ENCODE measurements around the gene TSPO2. TPM values are rescaled to one million over a fixed set of nuclear protein-coding genes. Genes with fewer than 3 reads are reported as not detected.

TSPO2 gene
- total and polyA plus RNA-seq, 9 of the 15 experiments (the other 6 are each of a cell fraction or from before 2014, with no cell fraction given): not detected

DNA sequence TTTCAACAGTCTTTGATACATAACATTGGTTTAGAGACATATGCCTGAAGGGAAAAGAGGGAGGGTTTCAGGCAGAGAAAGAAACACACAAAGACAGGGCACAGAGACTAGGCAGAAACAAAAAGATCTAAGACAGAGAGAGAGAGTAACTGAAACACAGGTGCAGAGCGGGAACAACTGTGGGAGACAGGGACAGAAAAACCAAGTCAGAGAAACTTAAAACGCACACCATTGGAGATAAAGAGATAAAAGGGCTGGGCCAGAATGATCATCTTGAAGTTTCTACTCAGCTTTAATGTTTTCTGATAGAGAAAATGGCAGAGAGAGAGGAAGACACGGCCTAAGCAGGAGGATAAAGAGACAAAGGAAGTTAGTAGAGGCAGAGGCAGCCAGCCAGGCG, 15.0 kb upstream of the TSPO2 start:
- peaks cover 0 to 13% of the 10 kb centered on the region in 2 experiments; a peak in 4 of 5 replicates for H3K4me1 ChIP-seq (replicated peaks in 1 of 2; ENCODE audit: control insufficient read depth in 2 of 2, insufficient read depth in 2 of 2, low read length in 2 of 2)
- WGBS (ENCODE audit: insufficient coverage, low coverage, missing lambda C conversion rate): 27% methylated on average over 4 of the region's 4 CpGs
- in situ Hi-C loops (cut with MboI) (loop anchor here (25.0 kb wide), 1 partner anchor 1665 kb away; no protein-coding TSS in a partner anchor), intact Hi-C loops (cut with micrococcal nuclease) (loop anchor here (1.0 to 10.0 kb wide), 4 partner anchors 40 to 700 kb away; no protein-coding TSS in a partner anchor)
- peak overlapping the region; percentile 97 for H2AFZ ChIP-seq (ENCODE audit: low read depth, low read length)
- H3K36me3 ChIP-seq (ENCODE audit: control insufficient read depth, insufficient read depth, low read length): no peaks in the 10 kb centered on the region
- H4K20me1 ChIP-seq (replicated peaks; ENCODE audit: control insufficient read depth, insufficient read depth, low read length): no peaks in the 10 kb centered on the region
- ChIA-PET POLR2A (interaction anchor here (0.6 to 1.3 kb wide), 5 partner anchors 18 to 165 kb away, joined by 3 to 6 read pairs (median 3); no protein-coding TSS in a partner anchor), CTCF (ENCODE audit: low intra/inter-chr PET ratio) (interaction anchor here (1.8 to 2.1 kb wide), 2 partner anchors 21 to 132 kb away, joined by 9 to 10 read pairs; no protein-coding TSS in a partner anchor)
- no peaks in the 10 kb centered on the region for H3K79me2 ChIP-seq (ENCODE audit: control insufficient read depth, insufficient read depth, low read length)
- peak overlapping the region in 1 of 2 experiments; percentile 88; a peak in 2 of 4 replicates for H3K9ac ChIP-seq (ENCODE audit: insufficient read depth in 1 of 2, low read depth in 2 of 2, low read length in 2 of 2)
- H3K9me1 ChIP-seq (ENCODE audit: control insufficient read depth, insufficient read depth, low read length): no peaks in the 10 kb centered on the region
- DNase-seq (ENCODE audit: extremely low read depth in 1 of 4, low spot score in 3 of 4): no peak
- 0 out of 2 replicates have a peak overlapping the region, but pooled peaks have one; percentile 10 for H3K4me3 ChIP-seq
- BruUV-seq (replicated peaks): TSS peak; percentile 34
- FAIRE-seq: no peak
- peak overlapping the region; percentile 83 for H3K4me2 ChIP-seq (ENCODE audit: insufficient read depth, low read length)
- no peak overlapping the region for H3K27ac ChIP-seq (ENCODE audit: extremely low read depth, low read depth, low read length)
- peaks cover 13 to 15% of the 10 kb centered on the region in 2 experiments; a peak in 4 of 5 replicates for H3K27me3 ChIP-seq (ENCODE audit: control insufficient read depth in 2 of 2, insufficient read depth in 2 of 2, low read length in 2 of 2)
- no peak for ATAC-seq
- no peaks in the 10 kb centered on the region for H3K9me3 ChIP-seq (replicated peaks; ENCODE audit: control insufficient read depth, insufficient read depth, low read depth, low read length)
- TF ChIP-seq, protein P1, sequence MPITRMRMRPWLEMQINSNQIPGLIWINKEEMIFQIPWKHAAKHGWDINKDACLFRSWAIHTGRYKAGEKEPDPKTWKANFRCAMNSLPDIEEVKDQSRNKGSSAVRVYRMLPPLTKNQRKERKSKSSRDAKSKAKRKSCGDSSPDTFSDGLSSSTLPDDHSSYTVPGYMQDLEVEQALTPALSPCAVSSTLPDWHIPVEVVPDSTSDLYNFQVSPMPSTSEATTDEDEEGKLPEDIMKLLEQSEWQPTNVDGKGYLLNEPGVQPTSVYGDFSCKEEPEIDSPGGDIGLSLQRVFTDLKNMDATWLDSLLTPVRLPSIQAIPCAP (CRISPR knock-in tag; IDR thresholded peaks at IDR 0.05; ENCODE audit: borderline replicate concordance): no peak
- no peak for TF ChIP-seq MBD2 (IDR thresholded peaks at IDR 0.05; ENCODE audit: borderline replicate concordance, low read depth)
- no peak for TF ChIP-seq GABPB1 (CRISPR knock-in tag; IDR thresholded peaks at IDR 0.05)
- TF ChIP-seq, protein P2, sequence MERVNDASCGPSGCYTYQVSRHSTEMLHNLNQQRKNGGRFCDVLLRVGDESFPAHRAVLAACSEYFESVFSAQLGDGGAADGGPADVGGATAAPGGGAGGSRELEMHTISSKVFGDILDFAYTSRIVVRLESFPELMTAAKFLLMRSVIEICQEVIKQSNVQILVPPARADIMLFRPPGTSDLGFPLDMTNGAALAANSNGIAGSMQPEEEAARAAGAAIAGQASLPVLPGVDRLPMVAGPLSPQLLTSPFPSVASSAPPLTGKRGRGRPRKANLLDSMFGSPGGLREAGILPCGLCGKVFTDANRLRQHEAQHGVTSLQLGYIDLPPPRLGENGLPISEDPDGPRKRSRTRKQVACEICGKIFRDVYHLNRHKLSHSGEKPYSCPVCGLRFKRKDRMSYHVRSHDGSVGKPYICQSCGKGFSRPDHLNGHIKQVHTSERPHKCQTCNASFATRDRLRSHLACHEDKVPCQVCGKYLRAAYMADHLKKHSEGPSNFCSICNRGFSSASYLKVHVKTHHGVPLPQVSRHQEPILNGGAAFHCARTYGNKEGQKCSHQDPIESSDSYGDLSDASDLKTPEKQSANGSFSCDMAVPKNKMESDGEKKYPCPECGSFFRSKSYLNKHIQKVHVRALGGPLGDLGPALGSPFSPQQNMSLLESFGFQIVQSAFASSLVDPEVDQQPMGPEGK (CRISPR knock-in tag; IDR thresholded peaks at IDR 0.05; ENCODE audit: borderline replicate concordance): no peak
- TF ChIP-seq EHMT2 (IDR thresholded peaks at IDR 0.05): no peak
- TF ChIP-seq, protein P3, sequence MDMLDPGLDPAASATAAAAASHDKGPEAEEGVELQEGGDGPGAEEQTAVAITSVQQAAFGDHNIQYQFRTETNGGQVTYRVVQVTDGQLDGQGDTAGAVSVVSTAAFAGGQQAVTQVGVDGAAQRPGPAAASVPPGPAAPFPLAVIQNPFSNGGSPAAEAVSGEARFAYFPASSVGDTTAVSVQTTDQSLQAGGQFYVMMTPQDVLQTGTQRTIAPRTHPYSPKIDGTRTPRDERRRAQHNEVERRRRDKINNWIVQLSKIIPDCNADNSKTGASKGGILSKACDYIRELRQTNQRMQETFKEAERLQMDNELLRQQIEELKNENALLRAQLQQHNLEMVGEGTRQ (CRISPR knock-in tag; IDR thresholded peaks at IDR 0.05): no peak
- TF ChIP-seq PHF21A (IDR thresholded peaks at IDR 0.05; ENCODE audit: borderline replicate concordance, low read depth): no peak
- TF ChIP-seq ETV6 (IDR thresholded peaks at IDR 0.05; ENCODE audit: borderline replicate concordance in 1 of 2, low read depth in 2 of 2, low read length in 1 of 2): no peak
- no peak for TF ChIP-seq ETV6 (CRISPR knock-in tag; IDR thresholded peaks at IDR 0.05; ENCODE audit: borderline replicate concordance)
- no peak for TF ChIP-seq ATF3 (IDR thresholded peaks at IDR 0.05)
- TF ChIP-seq ATF3 (CRISPR knock-in tag; conservative IDR thresholded peaks at IDR 0.05): no peak
- no peak for TF ChIP-seq ZBTB11 (CRISPR knock-in tag; IDR thresholded peaks at IDR 0.05)
- TF ChIP-seq KAT7 (CRISPR knock-in tag; IDR thresholded peaks at IDR 0.05; ENCODE audit: borderline replicate concordance): no peak

Data from K562 (cell line).